Measurements from ENCODE around the gene CT45A3.
"Not testable (repeated sequence)": the region's sequence is repeated elsewhere in the genome, so short reads cannot be mapped to it uniquely, and the experiment has no call there.

CT45A3 gene, protein sequence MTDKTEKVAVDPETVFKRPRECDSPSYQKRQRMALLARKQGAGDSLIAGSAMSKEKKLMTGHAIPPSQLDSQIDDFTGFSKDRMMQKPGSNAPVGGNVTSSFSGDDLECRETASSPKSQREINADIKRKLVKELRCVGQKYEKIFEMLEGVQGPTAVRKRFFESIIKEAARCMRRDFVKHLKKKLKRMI

DNA sequence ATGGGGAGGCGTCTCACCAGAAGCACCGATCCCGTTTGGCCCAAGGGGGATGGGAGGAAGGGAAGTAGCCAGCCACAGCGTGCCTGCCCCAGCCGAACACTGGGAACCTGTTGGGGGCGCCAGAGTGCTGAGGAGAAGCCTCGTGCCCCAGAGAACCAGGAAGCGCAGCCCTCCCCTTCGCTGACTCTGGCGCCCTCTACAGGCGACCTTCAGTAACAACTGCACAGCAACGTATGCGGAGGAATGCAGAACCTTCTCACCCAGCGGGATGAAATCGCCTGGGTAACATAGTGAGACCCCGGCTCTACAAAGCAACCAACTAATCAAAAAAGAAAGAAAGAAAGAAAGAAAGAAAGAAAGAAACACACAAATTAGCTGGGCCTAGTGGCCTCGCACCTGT is at the start of gene CT45A3:
Gene CT45A3, minus strand, starts transcription at position 101 of the 400 bp plus-strand sequence. CDS start 3,747 bp downstream, outside the sequence.
- not testable (repeated sequence) for DNase-seq

DNA sequence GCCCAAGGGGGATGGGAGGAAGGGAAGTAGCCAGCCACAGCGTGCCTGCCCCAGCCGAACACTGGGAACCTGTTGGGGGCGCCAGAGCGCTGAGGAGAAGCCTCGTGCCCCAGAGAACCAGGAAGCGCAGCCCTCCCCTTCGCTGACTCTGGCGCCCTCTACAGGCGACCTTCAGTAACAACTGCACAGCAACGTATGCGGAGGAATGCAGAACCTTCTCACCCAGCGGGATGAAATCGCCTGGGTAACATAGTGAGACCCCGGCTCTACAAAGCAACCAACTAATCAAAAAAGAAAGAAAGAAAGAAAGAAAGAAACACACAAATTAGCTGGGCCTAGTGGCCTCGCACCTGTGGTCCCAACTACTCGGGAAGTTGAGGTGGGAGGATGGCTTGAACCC is 34.7 kb upstream of the CT45A3 start, which contains the start of gene CT45A6:
Gene CT45A6, minus strand, starts transcription at position 101 of the 400 bp plus-strand sequence. CDS start 3,794 bp downstream, outside the sequence.
- DNase-seq: not testable (repeated sequence)

DNA sequence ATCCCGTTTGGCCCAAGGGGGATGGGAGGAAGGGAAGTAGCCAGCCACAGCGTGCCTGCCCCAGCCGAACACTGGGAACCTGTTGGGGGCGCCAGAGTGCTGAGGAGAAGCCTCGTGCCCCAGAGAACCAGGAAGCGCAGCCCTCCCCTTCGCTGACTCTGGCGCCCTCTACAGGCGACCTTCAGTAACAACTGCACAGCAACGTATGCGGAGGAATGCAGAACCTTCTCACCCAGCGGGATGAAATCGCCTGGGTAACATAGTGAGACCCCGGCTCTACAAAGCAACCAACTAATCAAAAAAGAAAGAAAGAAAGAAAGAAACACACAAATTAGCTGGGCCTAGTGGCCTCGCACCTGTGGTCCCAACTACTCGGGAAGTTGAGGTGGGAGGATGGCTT is 17.4 kb upstream of the CT45A3 start, which contains the start of gene CT45A5:
Gene CT45A5, minus strand, starts transcription at position 101 of the 400 bp plus-strand sequence. CDS start 3,774 bp downstream, outside the sequence.
- not testable (repeated sequence) for DNase-seq

DNA sequence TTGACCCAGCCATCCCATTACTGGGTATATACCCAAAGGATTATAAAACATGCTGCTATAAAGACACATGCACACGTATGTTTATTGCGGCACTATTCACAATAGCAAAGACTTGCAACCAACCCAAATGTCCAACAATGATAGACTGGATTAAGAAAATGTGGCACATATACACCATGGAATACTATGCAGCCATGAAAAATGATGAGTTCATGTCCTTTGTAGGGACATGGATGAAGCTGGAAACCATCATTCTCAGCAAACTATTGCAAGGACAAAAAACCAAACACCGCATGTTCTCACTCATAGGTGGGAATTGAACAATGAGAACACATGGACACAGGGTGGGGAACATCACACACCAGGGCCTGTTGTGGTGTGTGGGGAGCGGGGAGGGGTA is 23.3 kb downstream of the CT45A3 start:
- not testable (repeated sequence) for DNase-seq

DNA sequence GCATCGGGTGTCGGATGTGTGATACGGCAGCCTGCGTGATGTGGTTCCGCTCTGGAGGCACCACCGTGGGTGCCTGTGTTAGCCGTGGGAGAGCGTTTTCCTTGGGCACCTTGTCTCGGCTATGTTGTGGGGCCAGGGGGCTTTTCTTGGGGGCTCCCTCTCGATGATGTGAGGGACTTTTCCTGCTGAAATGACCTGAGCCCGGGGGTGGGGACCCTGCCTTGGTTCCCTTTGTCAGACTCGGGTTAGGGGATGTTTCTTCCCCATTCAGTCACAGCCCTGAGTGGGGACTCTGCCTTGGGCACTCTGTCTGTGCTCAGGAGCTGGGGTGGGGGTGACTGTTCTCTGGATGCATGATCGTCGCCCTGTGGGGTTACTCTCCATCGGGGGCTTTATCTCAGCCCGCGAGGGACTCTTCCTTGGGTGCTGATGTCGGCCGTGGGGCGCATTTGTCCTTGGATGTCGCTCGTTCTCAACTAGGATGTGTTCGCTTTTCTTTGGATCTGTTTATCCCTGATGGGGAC is 26.7 kb downstream of the CT45A3 start:
- DNase-seq: no peak

DNA sequence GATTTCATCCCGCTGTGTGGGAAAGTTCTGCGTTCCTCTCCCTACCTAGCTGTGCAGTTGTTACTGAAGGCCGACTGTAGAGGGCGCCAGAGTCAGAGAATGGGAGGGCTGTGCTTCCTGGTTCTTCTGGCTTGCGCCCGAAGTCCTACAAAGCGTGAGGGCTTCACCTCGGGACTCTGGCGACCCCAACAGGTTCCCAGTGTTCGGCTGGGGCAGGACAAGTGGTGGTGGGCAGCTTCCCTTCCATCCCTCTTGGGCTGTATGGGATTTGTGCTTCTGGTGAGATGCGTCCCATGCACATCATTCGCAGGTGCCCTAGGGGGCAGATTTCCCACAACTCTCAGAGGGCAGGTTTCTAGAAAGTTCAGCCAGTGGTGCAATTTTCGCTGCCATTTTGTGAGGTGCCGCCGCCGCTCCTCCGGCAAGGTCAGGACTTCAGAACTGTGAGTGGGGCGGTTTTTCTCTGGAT is 27.3 kb downstream of the CT45A3 start:
- DNase-seq: no peak

DNA sequence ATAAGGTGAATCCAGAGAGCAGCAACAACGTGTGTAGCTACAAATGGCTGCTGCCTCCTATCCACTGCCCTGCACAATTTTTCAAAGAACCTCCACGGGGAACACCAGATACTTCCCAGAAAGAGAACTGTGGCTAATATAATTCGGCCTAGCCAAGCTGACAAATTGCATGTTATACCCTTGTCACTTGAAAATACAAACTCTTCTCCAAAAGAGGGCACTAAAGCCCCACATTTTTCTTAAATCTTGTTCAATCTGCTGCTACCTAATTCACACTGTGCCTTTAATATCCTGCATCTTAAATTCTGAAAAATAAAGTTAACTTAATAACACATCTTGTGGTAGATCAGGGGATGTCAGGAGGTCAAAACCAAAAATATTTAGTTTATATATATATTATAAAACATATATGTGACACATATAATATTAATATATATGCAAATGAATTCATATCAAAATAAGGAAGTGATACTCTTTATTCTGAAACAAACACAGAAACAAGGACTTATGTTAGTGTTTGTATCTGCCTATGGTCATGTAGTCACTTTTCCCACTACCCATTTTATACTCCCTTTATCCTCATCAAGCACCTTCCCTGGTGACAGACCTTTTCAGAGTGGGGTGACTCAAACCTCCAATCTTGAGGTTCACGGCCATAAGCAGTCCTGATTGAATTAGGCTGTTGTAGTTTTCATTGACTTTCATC is 30.5 kb downstream of the CT45A3 start:
- no peak for DNase-seq

DNA sequence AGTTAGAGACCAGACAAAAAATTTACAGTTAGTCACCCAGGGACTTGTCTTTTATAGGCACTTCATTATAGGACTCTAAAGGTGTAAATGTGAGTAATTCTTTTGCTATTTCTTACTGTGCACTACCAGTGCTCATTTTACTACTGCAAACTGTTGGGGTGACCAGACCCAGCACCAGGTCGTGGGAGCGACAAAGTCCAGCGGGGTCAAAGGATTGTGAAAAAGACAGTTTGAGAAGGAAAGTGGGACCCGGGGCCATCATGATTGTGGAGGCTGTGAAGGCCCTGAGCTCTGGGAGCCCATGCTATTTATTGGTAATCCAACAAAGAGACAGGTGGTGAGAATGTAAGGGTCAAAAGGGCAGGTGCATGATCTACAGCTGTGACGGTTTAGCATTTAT is 33.3 kb downstream of the CT45A3 start:
- not testable (repeated sequence) for DNase-seq

DNA sequence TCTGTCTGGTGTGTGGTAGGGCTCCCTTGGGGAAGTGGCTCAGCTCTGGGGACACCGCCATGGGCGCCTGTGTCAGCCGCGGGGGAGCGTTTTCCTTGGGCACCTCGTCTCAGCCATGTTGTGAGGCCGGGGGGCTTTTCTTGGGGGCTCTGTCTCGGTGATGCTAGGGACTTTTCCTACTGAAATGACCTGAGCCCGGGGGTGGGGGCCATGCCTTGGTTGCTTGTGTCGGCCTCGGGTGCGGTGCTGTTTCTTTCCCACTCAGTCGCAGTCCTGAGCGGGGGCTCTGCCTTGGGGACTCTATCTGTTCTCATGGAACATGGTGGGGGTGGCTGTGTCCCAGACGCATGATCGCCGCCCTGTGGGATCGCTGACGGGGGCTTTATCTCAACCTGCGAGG is 54.2 kb downstream of the CT45A3 start:
- no peak for DNase-seq

DNA sequence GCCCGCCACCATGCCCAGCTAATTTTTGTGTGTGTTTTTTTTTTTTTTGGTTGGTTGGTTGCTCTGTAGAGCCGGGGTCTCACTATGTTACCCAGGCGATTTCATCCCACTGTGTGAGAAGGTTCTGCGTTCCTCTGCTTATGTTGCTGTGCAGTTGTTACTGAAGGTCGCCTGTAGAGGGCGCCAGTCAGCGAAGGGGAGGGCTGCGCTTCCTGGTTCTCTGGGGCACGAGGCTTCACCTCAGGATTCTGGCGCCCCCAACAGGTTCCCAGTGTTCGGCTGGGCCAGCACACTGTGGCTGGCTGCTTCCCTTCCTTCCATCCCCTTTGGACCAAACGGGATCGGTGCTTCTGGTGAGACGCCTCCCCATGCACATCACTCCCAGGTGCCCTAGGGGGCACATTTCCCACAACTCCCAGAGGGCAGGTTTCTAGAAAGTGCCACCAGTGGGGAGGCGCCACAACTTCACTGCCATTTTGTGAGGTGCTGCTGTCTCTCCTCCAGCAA is 54.8 kb downstream of the CT45A3 start, which contains the start of gene CT45A1:
Gene CT45A1, plus strand, starts transcription at position 457 of the 507 bp plus-strand sequence. CDS start 5,302 bp downstream, outside the sequence.
- DNase-seq: not testable (repeated sequence)

Data from NCI-H1436 (cell line).